ENCODE results near the gene APP.

APP gene

GRCh38 chr21:25936776-25937175 is 233.8 kb downstream of the APP start:
- Histone ChIP-seq H3K36me3 (ENCODE audit: control insufficient read depth in 2 of 2, insufficient read depth in 1 of 2, low read length in 2 of 2) (no peaks in the 10 kb centered on the region; a peak in 1 of 3 replicates), H3K27ac (ENCODE audit: extremely low read depth, low read depth, low read length) (no peak overlapping the region), H3K4me1 (ENCODE audit: control insufficient read depth, insufficient read depth, low read length) (no peaks in the 10 kb centered on the region), H3K9me3 (ENCODE audit: control insufficient read depth, insufficient read depth, low read depth, low read length) (no peaks in the 10 kb centered on the region), H3K4me3 (ENCODE audit: low read depth, low read length) (no peak overlapping the region)
- TF ChIP-seq ZNF169 (tag by site-specific recombination; IDR thresholded peaks at IDR 0.05) = no peak
- TF ChIP-seq ZBTB6 (tag by site-specific recombination; IDR thresholded peaks at IDR 0.05) = no peak
- ChIA-PET CTCF (interaction anchor here (0.7 to 1.5 kb wide), 5 partner anchors 27 to 174 kb away, joined by 3 to 5 read pairs (median 3); no protein-coding TSS in a partner anchor), POLR2A (interaction anchor here (0.8 kb wide), 1 partner anchor 11 kb away, joined by 6 read pairs; no protein-coding TSS in a partner anchor)

- TF ChIP-seq ZBTB48 (tag by site-specific recombination; IDR thresholded peaks at IDR 0.05) (no peak), ZBTB10 (tag by site-specific recombination; IDR thresholded peaks at IDR 0.05) (no peak), ZNF37A (tag by site-specific recombination; IDR thresholded peaks at IDR 0.05) (no peak), ZSCAN18 (tag by site-specific recombination; IDR thresholded peaks at IDR 0.05) (no peak), ZNF560 (tag by site-specific recombination; IDR thresholded peaks at IDR 0.05; ENCODE audit: borderline replicate concordance) (no peak)
- Histone ChIP-seq H3K27ac (ENCODE audit: extremely low read depth, low read depth, low read length) (no peak overlapping the region), H3K9me3 (ENCODE audit: control insufficient read depth, insufficient read depth, low read depth, low read length) (no peaks in the 10 kb centered on the region), H3K36me3 (ENCODE audit: control insufficient read depth in 2 of 2, insufficient read depth in 1 of 2, low read length in 2 of 2) (no peaks in the 10 kb centered on the region; a peak in 1 of 3 replicates), H3K4me3 (ENCODE audit: low read depth, low read length) (no peak overlapping the region), H3K4me1 (ENCODE audit: control insufficient read depth, insufficient read depth, low read length) (no peaks in the 10 kb centered on the region)
- POLR2A ChIA-PET = no interaction called here
- CTCF ChIA-PET = interaction anchor here (0.6 to 1.6 kb wide), 3 partner anchors 11 to 133 kb away, joined by 3 to 5 read pairs (median 4); no protein-coding TSS in a partner anchor
These were observed 235.8 kb downstream of the APP start for GRCh38 chr21:25934771-25935224.

GRCh38 chr21:25934130-25934529 is 236.4 kb downstream of the APP start:
- TF ChIP-seq RBAK (tag by site-specific recombination; IDR thresholded peaks at IDR 0.05) = no peak
- no peak for TF ChIP-seq ZNF37A (tag by site-specific recombination; IDR thresholded peaks at IDR 0.05)
- TF ChIP-seq SP2 (tag by site-specific recombination; IDR thresholded peaks at IDR 0.05) = no peak
- TF ChIP-seq ZNF274 (IDR thresholded peaks at IDR 0.05; ENCODE audit: low read length) = no peak
- no peak for TF ChIP-seq ZNF274 (tag by site-specific recombination; IDR thresholded peaks at IDR 0.05; ENCODE audit: borderline replicate concordance)
- no peak for TF ChIP-seq GLIS1 (tag by site-specific recombination; IDR thresholded peaks at IDR 0.05)
- no peak for TF ChIP-seq ZNF600 (tag by site-specific recombination; IDR thresholded peaks at IDR 0.05)
- Histone ChIP-seq H3K9me3 (ENCODE audit: control insufficient read depth, insufficient read depth, low read depth, low read length) (no peaks in the 10 kb centered on the region), H3K36me3 (ENCODE audit: control insufficient read depth in 2 of 2, insufficient read depth in 1 of 2, low read length in 2 of 2) (no peaks in the 10 kb centered on the region; a peak in 1 of 3 replicates), H3K27ac (ENCODE audit: extremely low read depth, low read depth, low read length) (no peak overlapping the region), H3K4me1 (ENCODE audit: control insufficient read depth, insufficient read depth, low read length) (no peaks in the 10 kb centered on the region), H3K4me3 (ENCODE audit: low read depth, low read length) (no peak overlapping the region)
- ChIA-PET CTCF (interaction anchor here (0.6 to 1.6 kb wide), 2 partner anchors 38 to 118 kb away, joined by 3 to 5 read pairs; no protein-coding TSS in a partner anchor), POLR2A (no interaction called here)

GRCh38 chr21:25931765-25932164 is 238.8 kb downstream of the APP start:
- Histone ChIP-seq H3K36me3 (ENCODE audit: control insufficient read depth in 2 of 2, insufficient read depth in 1 of 2, low read length in 2 of 2) (no peaks in the 10 kb centered on the region; a peak in 1 of 3 replicates), H3K27ac (ENCODE audit: extremely low read depth, low read depth, low read length) (no peak overlapping the region), H3K9me3 (ENCODE audit: control insufficient read depth, insufficient read depth, low read depth, low read length) (no peaks in the 10 kb centered on the region), H3K4me1 (ENCODE audit: control insufficient read depth, insufficient read depth, low read length) (no peaks in the 10 kb centered on the region), H3K4me3 (ENCODE audit: low read depth, low read length) (no peak overlapping the region)
- CTCF ChIA-PET = no interaction called here
- POLR2A ChIA-PET = no interaction called here
- TF ChIP-seq TSHZ1 (tag by site-specific recombination; IDR thresholded peaks at IDR 0.05; ENCODE audit: borderline replicate concordance) (no peak), ZNF677 (tag by site-specific recombination; IDR thresholded peaks at IDR 0.05) (no peak), ZBTB1 (tag by site-specific recombination; IDR thresholded peaks at IDR 0.05) (no peak), SP3 (tag by site-specific recombination; IDR thresholded peaks at IDR 0.05) (no peak), ZBTB20 (tag by site-specific recombination; IDR thresholded peaks at IDR 0.05) (no peak)

All from HEK293 (cell line).